ENCODE data around the gene SELENOK. TPM values are rescaled to one million over a fixed set of nuclear protein-coding genes. Genes with fewer than 3 reads are reported as not detected.
"Not testable (repeated sequence)": the region's sequence is repeated elsewhere in the genome, so short reads cannot be mapped to it uniquely, and the experiment has no call there.

The SELENOK gene
- 25.0 and 35.3 TPM in 2 replicates for total RNA-seq (2014; rRNA removed; shearing (Covaris generic))
- 20.1 and 21.8 TPM in 2 replicates for polyA plus RNA-seq (2014; cell fraction: nucleus; rRNA removed)

DNA sequence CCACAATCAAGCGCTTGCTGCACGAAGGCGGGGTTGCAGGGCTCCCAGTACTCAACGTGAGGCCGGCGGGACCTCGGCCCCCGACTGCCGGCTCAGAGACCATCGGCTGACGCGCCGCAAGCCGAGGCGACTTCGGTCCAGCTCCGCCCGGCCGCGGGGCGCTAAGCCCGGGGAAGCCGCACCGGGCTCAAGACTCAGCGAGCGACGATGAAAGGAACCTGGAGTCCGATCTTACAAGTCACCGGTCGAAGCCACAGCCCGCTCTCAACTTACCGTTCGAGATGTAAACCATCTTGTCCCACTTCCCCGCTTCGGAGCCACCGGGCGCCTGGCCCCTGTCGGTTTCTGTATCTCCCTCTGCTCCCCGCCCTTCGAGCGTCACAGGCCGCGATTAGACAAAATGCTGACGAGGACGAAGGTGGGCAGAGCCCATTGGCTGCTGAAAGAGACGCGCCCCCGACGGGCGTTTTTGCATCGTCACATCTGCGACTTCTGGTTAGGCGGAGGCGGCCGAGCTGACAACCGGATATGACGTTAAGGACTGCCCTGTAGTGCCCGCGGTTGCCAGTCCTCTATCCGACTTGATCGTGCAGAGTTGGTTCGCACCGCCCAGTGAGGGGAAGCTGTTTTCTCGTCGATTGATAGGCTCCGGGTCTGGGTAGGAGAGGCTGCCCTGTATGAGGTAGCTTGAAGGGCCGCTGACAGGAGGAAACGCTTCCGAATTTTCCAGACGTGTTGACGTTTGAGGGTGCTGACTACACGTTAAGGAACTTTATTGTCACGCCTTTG lies at the start of gene SELENOK:
Gene SELENOK, minus strand, starts transcription at position 363 of the 789 bp plus-strand sequence.
- peak; percentile 97 for DNase-seq (ENCODE audit: extremely low read depth, low read depth)

DNA sequence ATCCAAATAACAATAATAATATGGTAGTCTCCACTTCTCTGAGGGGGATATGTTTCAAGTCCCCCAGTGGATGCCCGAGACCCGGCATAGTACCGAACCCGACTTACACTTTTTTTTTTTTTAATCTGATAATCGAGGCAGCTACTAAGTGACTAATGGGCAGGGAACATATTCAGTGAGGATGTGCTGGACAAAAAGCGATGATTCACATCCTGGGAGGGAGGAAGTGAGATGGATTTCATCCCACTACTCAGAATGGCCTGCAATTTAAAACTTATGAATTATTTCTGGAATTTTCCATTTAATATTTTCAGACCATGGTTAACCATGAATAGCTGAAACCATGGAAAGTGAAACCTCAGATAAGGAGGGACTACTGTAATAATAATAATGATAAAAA lies 49.5 kb upstream of the SELENOK start:
- DNase-seq (ENCODE audit: extremely low read depth, low read depth), result peak; percentile 8

DNA sequence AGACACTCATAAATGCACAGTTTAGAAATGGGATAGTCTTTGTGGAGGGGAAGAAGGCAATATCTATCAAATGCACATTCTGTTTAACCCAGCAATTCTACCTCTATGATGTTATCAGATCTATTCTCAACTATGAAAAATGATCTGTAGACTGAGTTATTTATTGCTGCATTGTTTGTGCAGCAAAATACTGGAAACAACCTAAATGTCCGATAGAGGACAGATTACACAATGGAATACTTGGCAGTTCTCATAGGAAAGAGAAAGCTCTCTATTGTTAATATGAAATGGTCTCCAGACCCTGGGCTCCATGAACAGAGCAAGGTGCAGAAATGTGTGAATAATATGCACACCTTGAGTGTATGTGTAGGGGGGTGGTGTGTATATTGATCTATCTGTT lies 49.0 kb upstream of the SELENOK start:
- DNase-seq (ENCODE audit: extremely low read depth, low read depth), result no peak

DNA sequence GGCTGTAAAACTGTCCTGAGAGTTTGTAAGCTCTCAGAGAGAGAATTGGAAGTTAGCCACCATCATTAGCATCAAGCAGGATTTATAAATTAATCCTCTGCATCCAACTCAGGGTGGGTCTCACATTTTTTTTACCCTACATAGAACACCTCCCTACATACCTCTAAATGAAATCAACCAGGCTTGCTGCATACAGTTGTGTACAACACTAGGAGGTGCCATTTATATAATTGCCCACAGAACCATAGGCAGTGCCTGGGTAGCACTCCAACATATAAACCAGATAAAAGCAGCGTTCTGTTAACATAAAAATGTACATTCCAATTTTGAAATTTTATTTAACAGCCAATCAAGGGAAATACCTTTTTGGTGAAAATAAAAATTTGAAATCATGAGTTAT lies 48.2 kb upstream of the SELENOK start:
- no peak for DNase-seq (ENCODE audit: extremely low read depth, low read depth)

DNA sequence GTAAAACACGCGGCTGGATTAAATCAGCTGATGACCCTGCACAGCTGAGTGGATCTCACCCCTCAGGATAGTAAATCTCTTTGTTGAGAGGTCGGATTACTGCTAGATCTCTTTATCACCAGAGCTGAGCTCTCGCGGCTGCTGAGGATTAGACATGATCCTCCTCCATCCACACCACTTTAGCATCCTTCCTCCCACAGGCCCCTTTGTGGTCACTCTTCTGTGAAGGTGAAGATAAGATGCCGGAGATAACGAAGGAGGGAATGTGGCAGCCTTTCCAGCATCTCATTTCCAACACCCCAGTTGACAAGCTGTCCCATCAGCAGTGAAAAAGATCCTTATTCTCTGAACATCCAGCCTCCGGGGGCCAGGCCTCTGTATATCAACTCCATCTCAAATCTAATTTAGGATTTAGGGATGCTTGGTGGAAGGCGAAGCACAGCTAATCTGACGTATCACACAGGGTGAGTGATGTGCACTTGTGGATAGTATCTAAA lies 47.5 kb upstream of the SELENOK start:
- DNase-seq (ENCODE audit: extremely low read depth, low read depth), result no peak

DNA sequence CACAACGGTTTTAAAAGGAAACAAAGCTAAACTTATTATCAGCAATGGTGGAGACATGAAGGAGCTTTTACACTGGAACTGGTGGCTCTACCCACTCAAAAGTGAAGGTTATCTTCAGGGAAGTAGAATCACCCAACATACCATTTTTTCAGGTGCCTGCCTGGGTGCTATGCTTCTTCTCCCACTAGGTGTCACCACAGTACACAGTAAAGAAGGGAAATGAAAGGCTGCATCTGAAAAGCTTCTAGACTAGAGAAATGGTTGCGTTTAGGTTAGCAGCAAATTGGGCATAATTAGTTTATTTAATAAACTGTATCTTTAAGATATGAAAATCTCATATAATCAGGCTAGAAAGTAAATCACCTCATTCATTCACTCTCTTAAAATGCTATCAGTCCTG lies 47.0 kb upstream of the SELENOK start:
- DNase-seq (ENCODE audit: extremely low read depth, low read depth), result peak; percentile 45

DNA sequence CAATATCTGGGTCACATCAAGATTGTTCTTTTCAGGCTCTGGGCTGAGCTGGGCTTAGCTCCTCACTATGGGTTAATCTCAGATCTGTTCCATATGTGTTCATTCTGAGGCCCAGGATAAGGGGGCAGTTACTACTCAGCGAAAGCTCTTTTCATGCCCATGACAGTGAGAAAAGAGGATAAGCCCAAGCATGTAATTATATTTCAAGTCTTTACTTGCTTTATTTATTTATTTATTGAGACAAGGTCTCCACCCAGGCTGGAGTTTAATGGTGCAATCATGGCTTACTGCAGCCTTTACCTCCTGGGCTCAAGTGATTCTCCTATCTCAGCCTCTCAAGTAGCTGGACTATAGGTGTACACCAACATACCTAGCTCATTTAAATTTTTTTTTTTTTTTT lies 44.7 kb upstream of the SELENOK start:
- no peak for DNase-seq (ENCODE audit: extremely low read depth, low read depth)

DNA sequence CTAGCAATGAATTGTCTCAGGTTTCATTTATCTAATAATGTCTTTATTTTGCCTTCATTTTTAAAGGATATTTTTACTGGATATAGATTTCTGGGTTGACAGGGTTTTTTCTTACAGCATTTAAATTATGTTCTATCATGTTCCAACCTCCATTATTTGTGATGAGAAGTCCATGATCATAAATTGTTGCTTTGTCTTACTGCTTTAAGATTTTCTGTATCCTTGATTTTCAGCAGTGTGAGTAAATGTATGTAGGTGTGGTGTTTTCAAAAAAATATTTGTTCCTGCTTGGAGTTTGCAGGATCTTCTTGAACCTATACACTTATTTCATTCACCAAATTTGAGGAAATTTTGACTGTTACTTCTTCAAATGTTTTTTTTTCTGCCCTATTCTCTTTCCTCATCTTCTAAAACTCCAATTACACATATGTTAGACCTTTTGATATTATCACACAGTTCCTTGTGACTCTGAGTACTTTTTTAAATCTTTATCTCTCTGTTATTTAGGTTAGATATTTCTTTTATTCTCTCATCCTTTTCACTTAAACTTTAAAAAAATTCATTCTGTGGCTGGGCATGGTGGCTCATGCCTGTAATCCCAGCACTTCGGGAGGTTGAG lies 43.7 kb upstream of the SELENOK start:
- no peak for DNase-seq (ENCODE audit: extremely low read depth, low read depth)

DNA sequence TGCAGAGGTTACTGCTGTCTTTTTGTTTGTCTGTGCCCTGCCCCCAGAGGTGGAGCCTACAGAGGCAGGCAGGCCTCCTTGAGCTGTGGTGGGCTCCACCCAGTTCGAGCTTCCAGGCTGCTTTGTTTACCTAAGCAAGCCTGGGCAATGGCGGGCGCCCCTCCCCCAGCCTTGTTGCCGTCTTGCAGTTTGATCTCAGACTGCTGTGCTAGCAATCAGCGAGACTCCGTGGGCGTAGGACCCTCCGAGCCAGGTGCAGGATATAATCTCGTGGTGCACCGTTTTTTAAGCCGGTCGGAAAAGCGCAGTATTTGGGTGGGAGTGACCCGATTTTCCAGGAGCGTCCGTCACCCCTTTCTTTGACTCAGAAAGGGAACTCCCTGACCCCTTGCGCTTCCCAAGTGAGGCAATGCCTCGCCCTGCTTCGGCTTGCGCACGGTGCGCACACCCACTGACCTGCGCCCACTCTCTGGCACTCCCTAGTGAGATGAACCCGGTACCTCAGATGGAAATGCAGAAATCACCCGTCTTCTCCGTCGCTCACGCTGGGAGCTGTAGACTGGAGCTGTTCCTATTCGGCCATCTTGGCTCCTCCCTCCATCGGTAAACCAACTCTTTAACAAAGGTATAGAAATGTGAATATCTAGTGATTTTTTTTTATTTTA lies 35.7 kb upstream of the SELENOK start:
- DNase-seq (ENCODE audit: extremely low read depth, low read depth), result not testable (repeated sequence)

DNA sequence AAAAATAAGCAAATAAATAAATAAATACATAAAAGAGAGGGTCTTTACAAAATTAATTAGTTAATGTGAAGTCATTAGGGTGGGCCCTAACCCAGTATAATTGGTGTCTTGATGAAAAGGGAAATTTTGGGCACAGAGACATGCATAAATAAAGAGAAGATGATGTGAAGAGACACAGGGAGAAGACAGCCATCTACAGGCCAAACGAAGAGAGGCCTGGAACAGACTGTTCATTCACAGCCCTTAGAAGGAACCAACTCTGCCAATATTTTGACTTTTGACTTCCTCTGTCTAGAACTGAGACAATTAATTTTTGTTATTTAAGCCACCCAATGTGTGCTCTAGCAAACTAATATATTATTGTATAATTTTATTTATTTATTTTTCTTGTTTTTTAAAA lies 29.6 kb upstream of the SELENOK start:
- DNase-seq (ENCODE audit: extremely low read depth, low read depth), result peak; percentile 8

DNA sequence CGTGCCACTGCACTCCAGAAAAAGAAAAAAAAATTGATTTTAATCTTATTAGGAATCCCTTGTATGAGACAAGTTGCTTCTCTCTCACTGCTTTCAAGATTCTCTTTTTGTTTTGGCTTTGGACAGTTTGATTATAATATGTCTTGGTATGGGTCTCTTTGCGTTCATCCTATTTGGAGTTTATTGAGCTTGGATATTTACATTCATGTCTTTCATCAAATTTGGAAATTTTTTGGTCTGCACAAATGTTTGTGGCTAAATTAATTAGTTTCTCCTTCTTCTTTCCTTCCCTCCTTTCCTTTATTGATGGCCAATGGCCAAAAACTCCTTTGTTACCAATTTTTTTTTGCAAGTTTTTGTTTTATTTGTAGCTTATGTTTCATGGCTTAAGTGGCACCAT lies 28.1 kb upstream of the SELENOK start:
- DNase-seq (ENCODE audit: extremely low read depth, low read depth), result no peak

DNA sequence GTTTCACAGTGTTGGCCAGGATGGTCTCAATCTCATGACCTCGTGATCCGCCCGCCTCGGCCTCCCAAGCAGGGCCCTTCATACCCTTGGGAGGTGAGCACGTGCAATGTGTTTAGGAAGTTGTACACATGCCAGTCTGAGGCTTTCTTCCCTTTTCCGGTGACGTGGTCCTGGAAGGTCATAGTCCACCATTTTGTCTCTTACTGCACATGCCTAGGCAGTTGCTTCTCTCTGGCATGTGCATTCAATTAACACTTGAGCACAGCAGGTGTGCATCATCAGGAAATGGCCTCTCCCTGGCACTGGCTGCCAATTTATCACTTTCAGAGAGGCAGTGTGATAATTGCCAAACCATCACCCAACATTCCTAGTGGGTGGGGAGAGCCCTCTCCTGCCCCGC lies 21.7 kb upstream of the SELENOK start:
- DNase-seq (ENCODE audit: extremely low read depth, low read depth), result no peak

DNA sequence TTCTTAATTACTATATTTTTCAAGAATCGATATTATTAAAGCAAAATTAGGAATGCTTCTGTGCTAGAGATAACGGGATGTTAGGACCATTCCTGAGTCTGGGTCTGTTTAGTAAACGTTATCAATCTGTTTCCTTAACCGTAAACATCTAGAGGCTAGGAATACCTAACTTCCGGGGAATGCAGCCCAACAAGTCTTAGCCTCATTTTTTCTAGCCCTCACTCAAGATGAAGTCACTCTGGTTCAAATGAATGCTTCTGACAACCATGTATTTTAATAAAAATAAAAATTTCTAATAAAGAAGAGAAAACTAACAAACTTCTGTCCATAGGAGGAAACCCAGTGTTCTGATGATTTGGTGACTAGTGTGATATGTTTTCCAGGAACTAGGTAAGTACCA lies 11.1 kb upstream of the SELENOK start:
- no peak for DNase-seq (ENCODE audit: extremely low read depth, low read depth)

DNA sequence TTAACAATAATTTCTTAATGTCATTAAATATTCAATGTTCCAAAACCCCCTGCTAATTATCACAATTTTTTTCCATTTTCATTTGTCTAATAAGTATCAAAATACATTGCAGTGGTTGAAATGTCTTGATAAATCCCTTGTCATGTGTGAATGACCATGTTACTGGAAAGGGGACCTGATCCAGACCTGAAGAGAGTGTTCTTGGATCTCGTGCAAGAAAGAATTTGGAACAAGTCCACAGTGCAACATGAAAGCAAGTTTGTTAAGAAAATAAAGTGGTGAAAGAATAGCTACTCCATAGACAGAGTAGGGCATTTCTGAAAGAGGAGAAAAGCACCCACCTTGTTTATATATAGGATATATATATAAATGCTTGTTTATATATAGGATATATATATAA lies 10.4 kb upstream of the SELENOK start:
- no peak for DNase-seq (ENCODE audit: extremely low read depth, low read depth)

DNA sequence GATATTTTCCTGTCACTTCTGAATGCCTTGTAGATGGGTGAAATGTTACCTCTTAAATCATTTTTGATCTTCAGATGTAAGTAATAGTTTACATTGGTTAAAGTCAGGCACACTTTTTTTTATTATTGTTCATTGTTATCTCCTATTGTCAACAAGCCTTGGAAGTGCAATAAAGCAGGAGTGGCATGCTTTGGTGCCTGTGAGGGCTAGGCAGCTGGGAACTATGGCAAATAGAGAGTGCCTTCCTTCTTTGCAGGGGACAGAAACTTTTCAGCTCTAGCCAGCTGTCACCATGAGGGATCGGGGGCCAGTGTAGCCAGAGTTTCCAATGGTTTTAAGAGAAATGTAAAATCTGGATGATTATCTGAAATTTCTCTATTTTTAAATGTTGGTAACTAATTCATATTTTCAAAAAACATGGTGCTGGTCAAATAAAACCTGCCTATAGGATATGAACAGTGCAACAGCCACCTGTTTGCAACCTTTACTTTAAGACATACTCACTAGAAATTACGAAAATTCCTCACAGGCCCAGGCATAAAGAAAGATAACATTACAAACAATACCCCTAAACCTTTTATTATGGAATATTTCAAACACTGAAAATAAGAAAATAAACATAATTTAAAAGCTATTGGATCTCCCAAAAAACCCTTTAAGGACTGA lies 9.1 kb upstream of the SELENOK start:
- no peak for DNase-seq (ENCODE audit: extremely low read depth, low read depth)

DNA sequence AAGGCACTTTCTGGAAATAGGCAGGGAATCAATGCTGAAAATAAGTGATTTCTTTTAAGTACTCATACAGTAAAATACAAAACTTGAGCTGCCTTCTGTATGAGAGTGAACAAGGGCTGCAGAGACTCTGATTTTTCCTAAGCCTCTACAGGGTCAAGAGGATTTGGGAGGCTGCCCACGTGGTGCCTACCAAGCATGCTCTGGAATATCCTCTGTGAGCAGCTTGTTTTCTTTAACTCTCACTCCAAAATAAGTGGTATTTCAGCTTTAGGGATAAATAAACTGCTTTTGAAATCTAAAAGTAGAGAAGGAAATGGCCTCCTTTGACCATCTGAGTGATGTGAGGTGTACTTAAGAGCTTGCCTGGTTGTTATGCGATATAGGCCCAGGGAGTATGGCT lies 8.1 kb upstream of the SELENOK start:
- no peak for DNase-seq (ENCODE audit: extremely low read depth, low read depth)

DNA sequence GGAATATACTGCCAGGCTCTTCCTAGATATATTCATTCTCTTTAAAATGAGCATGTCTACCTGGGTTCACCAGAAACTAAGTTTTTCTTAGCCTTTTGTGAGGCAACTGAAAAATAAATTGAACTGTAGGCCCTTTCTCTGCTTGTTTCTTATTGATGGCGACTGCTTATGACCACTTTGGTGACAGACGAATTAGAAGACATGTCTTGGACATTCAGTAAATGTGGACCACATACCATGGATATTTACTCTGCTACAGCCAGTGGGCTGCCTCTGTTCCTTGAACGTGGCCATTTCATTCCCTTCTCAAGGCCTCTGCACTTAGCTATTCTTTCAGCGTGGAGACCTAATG lies 603 bp upstream of the SELENOK start:
- no peak for DNase-seq (ENCODE audit: extremely low read depth, low read depth)

DNA sequence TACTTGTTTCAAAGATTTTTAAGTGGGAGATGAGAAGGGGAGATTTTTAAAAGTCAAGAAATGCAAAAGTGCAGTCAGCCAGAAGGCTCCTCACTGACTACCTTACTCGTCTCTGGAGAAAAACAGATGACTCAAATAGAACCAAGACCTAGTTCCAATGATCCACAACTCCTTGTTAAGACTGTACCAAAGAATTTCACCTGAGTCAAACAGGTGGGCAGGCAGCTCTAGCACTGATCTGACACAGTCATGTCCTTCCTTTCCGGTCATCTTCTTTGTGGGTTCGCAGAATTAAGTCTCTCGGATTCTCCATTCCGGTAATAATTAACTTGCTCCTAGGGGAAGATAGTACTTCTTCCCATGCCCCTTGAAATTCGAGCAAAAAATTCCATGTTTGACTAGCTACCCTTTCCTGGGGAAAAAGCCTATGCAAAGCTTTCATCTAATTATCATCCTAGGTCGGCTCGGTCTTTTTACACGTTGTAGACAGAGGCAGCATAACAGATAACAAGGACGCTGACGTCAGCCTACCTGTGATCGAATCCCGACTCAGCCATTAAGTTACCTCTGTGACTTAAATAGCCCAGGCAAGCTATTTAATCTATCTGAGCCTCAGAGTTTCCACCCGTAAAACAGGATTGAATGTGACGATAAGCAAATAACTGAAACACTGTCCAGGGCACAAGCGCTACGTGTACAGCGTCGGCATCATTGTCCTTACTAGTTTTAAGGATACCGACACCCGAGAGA lies 758 bp downstream of the SELENOK start:
- no peak for DNase-seq (ENCODE audit: extremely low read depth, low read depth)

DNA sequence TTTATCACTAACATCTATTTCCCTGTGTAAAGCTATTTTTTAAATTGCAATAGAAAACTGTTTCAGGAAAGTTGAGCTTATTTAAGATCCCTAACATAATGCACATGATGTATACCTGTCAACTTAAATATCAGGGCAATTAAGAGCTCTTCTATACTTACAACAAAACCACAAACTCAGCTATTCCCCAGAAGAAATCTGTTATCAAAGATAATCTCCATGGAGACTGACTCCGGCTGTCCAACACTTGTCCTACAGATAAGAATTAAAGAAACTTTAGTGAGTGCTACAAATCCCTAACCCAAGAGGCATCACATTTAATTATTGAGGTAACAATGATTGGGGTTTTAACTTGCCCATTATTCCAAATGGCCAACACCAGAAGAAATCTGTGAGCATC lies 3.4 kb downstream of the SELENOK start:
- DNase-seq (ENCODE audit: extremely low read depth, low read depth), result no peak

DNA sequence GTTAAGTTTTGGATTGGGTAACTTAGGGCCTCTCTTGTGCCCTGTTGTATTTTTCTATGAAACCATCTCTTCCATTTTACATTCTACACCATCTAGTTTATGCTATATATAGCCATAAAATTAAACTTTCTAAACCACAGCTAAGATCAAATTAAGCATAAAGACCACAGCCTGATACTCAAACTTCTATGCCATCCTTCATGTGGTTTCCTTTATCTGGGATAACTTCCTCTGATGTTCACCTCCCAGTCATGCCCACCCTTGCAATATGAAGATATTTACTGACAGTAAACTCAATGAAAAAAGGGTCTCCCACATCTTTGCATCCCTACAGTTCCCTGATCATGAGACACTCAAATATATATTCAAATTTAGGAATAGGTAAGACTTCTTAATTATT lies 4.2 kb downstream of the SELENOK start:
- DNase-seq (ENCODE audit: extremely low read depth, low read depth), result no peak

Measured in NCI-H460 (cell line).